GM19452 (cell line): ENCODE results near the gene RFESD.
A peak's percentile ranks its signal among the peaks of the same experiment; 100 is the strongest.

Source experiments
- ATAC-seq: cut with Tn5 transposase; IDR thresholded peaks from one replicate; pipeline ENCODE4 v1.9.1; 2021; ENCODE audit not compliant: unreplicated experiment

The RFESD gene

DNA sequence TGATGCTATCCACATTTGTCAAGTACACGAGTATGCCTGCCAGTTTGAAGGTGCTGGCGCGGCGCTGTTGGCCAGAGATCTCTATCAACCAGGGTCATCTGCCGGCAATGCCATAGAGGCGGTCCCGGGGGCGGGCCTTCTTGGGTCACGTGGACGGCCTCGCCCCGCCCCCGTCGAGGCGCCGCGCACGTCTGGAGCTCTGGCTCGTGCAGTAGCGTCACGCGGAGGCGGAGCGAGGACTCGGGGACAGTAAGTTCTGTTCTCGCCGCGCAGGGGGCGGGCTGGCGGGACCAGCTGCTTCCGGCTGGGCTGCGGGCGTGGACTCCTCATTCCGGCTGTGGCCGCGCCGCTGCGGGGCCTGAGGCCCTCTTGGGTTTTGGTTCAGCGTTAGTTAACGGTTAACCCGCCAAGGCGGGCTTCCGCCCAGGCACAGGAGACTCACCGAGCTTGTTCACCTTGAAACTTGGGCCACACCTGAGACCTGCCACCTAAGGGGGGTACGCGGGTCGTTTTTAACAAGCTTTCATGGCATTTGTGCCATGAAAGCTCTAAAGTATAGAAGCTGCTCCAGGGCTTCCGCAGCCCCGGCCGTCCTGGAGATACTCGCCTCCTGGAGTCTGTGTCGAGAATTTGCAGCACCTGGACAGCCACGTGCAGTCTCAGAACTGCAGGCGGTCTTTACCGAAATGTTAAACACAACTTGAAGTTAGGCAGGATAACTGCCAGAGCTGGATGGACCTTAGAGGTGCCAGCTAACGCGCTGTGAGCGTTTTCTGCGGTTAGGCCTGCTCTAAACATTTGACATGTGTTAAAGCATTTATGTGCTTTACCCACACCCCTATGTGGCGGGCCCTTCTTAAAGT is at the start of gene RFESD:
Gene RFESD (plus strand): TSS at position 209 of the 863 bp plus-strand sequence. CDS start 5,495 bp downstream, outside the sequence.
- ATAC-seq: peak; percentile 98

DNA sequence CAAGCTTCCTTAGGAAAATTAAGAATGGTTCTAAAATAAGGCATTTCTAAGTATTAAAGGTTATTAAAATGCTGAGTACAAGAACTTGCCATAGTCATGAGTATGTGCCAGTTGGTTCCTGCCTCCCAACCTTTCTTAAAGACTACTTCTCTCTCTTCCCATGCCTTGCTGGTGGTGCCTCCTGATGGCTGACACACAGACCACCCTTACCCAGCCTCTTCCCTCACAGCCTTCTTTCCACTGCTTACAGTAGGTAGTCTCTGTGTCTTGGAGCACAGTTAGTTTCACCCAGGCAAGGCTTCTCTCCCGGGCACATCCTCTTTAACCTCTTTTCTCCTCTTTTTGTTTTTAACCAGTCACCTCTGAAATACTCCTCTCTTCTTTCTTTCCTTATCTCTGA is 47.3 kb upstream of the RFESD start:
- no peak for ATAC-seq

GRCh38 chr5:95600557-95600956 is 46.0 kb upstream of the RFESD start:
- no peak for ATAC-seq

DNA sequence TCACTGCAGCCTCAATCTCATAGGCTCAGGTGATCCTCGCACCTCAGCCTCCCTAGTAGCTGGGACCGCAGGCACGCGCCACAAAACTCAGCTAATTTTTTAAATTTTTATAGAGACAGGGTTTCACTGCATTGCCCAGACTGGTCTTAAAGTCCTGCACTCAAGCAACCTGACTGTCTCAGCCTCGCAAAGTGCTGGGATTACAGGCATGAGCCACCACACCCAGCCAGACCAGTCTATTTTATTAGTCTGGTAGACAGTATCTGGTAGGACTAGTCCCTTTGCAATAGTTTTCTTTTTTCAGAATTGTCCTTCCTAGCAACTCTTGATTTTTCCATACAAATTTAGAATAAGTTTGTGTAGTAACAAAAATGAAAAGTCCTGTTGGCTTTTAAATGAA is 40.8 kb upstream of the RFESD start:
- ATAC-seq: no peak

- ATAC-seq: no peak
These were observed 40.2 kb upstream of the RFESD start for GRCh38 chr5:95606419-95606818.

- ATAC-seq: no peak
These were observed 36.9 kb upstream of the RFESD start for GRCh38 chr5:95609711-95610110.

- ATAC-seq: no peak
These were observed 36.0 kb upstream of the RFESD start for GRCh38 chr5:95610546-95610945.

DNA sequence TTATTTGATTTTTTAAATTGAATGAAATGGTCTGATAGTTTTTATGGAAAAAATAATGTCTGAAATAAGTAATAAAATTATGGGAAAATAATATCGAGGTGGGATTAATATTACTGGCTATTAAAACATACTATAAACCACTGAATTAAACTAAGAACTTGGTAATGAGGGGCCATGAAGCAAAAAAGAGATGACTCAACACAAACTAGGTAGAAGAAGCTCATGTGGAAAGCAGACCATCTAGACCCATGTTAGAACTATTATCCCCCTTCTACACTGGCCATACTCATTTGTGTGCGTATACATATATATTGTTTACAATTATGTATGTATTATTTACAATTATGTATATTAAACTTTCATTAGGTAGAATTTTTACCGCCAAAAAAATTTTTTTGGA is 35.2 kb upstream of the RFESD start:
- no peak for ATAC-seq

DNA sequence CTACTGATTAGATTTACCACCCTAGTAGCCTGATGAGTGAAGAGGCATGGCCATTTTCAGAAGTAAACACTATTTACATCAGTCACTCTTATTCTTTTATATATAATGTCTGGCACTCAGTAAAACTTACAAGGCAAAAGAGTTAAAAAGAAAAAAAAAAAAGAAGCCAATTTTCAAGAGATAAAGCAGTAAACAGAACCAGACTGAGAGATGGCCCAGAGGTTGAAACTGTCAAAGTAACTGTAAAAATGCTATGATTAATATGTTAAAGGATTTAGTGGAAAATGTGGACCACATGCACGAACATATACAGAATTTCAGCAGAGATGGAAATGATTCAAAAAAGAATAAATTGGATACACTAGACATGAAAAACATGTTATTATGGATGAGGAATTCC is 33.1 kb upstream of the RFESD start:
- no peak for ATAC-seq

- peak; percentile 50 for ATAC-seq
These were observed 31.5 kb upstream of the RFESD start for GRCh38 chr5:95615164-95615467.

DNA sequence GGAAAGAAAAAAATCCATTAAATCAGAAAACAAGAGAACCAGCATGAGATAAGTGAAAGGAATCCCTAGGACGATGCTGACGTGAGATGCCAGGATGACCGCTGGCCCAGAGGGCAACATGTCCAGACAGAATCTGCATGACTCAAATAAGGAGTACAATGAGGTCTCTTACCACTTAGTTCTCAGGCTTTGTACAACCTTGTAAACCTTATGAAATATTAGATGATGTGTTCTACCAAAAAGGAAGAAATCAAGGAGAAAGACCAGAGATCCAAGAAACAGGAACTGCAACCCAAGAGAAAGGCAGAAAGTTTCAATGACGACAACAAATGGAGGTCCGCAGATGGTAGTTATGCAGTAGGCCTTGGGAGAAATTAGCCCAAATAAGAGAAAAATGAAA is 29.5 kb upstream of the RFESD start:
- ATAC-seq: no peak

GRCh38 chr5:95619096-95619495 is 27.5 kb upstream of the RFESD start:
- ATAC-seq: no peak

GRCh38 chr5:95619514-95620029 is 27.0 kb upstream of the RFESD start:
- no peak for ATAC-seq

DNA sequence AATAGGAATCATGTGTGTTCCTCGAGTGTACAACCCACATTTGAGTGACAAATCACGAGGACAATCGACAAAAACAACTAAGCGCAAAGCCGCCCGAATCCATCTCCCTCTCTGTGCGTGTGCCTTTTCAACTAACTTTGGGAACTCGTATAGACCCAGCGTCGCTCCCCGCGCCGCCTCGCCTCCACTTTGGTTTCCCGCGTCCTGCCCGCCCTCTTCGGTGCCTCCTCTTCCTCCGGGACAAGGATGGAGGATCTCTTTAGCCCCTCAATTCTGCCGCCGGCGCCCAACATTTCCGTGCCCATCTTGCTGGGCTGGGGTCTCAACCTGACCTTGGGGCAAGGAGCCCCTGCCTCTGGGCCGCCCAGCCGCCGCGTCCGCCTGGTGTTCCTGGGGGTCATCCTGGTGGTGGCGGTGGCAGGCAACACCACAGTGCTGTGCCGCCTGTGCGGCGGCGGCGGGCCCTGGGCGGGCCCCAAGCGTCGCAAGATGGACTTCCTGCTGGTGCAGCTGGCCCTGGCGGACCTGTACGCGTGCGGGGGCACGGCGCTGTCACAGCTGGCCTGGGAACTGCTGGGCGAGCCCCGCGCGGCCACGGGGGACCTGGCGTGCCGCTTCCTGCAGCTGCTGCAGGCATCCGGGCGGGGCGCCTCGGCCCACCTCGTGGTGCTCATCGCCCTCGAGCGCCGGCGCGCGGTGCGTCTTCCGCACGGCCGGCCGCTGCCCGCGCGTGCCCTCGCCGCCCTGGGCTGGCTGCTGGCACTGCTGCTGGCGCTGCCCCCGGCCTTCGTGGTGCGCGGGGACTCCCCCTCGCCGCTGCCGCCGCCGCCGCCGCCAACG is 26.3 kb upstream of the RFESD start, which contains the start of gene GPR150:
Gene GPR150 (plus strand): TSS at position 58 of the 840 bp plus-strand sequence. CDS start 189 bp downstream, at position 247.
- peak; percentile 65 for ATAC-seq

GRCh38 chr5:95620870-95621838 is 25.4 kb upstream of the RFESD start:
- peak; percentile 42 for ATAC-seq

GRCh38 chr5:95621839-95622629 is 24.5 kb upstream of the RFESD start:
- no peak for ATAC-seq

- ATAC-seq: no peak
These were observed 22.9 kb upstream of the RFESD start for GRCh38 chr5:95623706-95624105.

GRCh38 chr5:95624368-95624767 is 22.2 kb upstream of the RFESD start:
- no peak for ATAC-seq

DNA sequence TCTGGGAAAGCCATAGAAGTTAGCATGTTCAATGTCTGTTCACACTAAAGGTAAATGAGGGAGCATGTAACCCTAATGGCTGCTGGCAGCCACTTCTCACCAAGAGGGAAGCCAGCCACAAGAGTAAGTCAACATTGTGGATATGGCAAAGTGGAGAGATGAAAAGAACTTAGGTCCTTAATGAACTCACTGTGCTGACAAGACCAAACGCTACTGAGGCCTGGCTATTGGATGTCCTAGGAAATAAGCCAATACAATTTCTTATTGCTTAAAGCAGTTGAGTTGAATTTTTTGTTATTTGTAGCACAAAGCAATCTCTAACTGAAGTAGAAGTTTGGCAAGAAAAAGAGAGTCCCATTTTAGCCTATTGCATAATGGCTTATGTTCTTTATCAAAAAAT is 19.9 kb upstream of the RFESD start:
- ATAC-seq: no peak
